ENCODE results near the gene DCAF8.

Gene DCAF8

GRCh38 chr1:160208557-160209320, 53.6 kb downstream of the DCAF8 start:
- no peak for TF ChIP-seq CTCF (conservative IDR thresholded peaks at IDR 0.05; ENCODE audit: low read length)
- DNase-seq (ENCODE audit: low read depth): no peak
- H3K4me3 ChIP-seq (ENCODE audit: low read length): peak overlapping the region; percentile 9

- TF ChIP-seq CTCF (conservative IDR thresholded peaks at IDR 0.05; ENCODE audit: low read length): no peak
- peak overlapping the region; percentile 27 for H3K4me3 ChIP-seq (ENCODE audit: low read length)
- DNase-seq (ENCODE audit: low read depth): no peak
Measured at GRCh38 chr1:160207771-160208556, 54.4 kb downstream of the DCAF8 start.

GRCh38 chr1:160207118-160207650, 55.2 kb downstream of the DCAF8 start:
- no peak for TF ChIP-seq CTCF (conservative IDR thresholded peaks at IDR 0.05; ENCODE audit: low read length)
- no peak for DNase-seq (ENCODE audit: low read depth)
- peak overlapping the region; percentile 93 for H3K4me3 ChIP-seq (ENCODE audit: low read length)

- DNase-seq (ENCODE audit: low read depth): peak; percentile 92
- H3K4me3 ChIP-seq (ENCODE audit: low read length): peak overlapping the region; percentile 93
- TF ChIP-seq CTCF (conservative IDR thresholded peaks at IDR 0.05; ENCODE audit: low read length): no peak
Measured at GRCh38 chr1:160206421-160207117, 55.8 kb downstream of the DCAF8 start.

- DNase-seq (ENCODE audit: low read depth): peak; percentile 67
- TF ChIP-seq CTCF (conservative IDR thresholded peaks at IDR 0.05; ENCODE audit: low read length): no peak
- H3K4me3 ChIP-seq (ENCODE audit: low read length): peak overlapping the region; percentile 93
Measured at GRCh38 chr1:160206036-160206389, 56.3 kb downstream of the DCAF8 start.

GRCh38 chr1:160205242-160206035, 56.9 kb downstream of the DCAF8 start, which contains the start of gene PEA15:
TSS of gene PEA15 (plus strand) at chr1:160205384. CDS start at chr1:160211545, 6,161 bp downstream.
- peak; percentile 62 for DNase-seq (ENCODE audit: low read depth)
- no peak for TF ChIP-seq CTCF (conservative IDR thresholded peaks at IDR 0.05; ENCODE audit: low read length)
- peak within 1 kb of the TSS; percentile 93 for H3K4me3 ChIP-seq (ENCODE audit: low read length)

Data from AG10803 (cell line).